HCT116 (cell line): ENCODE results near the gene MAPK7.

Experiments used
- ATF3 ChIP-seq: IDR thresholded peaks from 2 replicates; pipeline ENCODE4 v1.6.1; 2012
- POLR2A ChIP-seq: IDR thresholded peaks from 2 replicates; pipeline ENCODE4 v1.7.0; 2011; ENCODE audit warnings: borderline replicate concordance; ENCODE audit not compliant: insufficient read depth, insufficient read length; ENCODE audit errors: extremely low read depth
- POLR2AphosphoS5 ChIP-seq: IDR thresholded peaks from 2 replicates; pipeline ENCODE4 v1.6.1; 2011; ENCODE audit warnings: mild to moderate bottlenecking, low read depth, low read length, moderate library complexity
- RAD21 ChIP-seq: IDR thresholded peaks from 2 replicates; pipeline ENCODE4 v1.6.1; 2012; ENCODE audit warnings: low read depth, mild to moderate bottlenecking
- SP1 ChIP-seq: IDR thresholded peaks from 2 replicates; pipeline ENCODE4 v1.6.1; 2012; ENCODE audit warnings: low read depth
- TCF7L2 ChIP-seq: IDR thresholded peaks from 2 replicates; pipeline ENCODE4 v1.7.0; 2011; ENCODE audit warnings: borderline replicate concordance, inconsistent platforms; ENCODE audit not compliant: insufficient read depth, insufficient read length; ENCODE audit errors: extremely low read depth
- TF ChIP-seq, protein P1 (sequence below), 3 experiments: fragments of 200-600 bp in 1 of 3; sonication (generic) in 1 of 3; IDR thresholded peaks in 2 of 3; conservative IDR thresholded peaks in 1 of 3; 2 replicates each; pipeline ENCODE4 v1.5.1; 2012 to 2017; ENCODE audit warnings: low read depth in 2 of 3, low read length in 2 of 3, antibody characterized with exemption in 1 of 3, borderline replicate concordance in 1 of 3, control low read depth in 1 of 3, mild to moderate bottlenecking in 1 of 3, mixed read lengths in 1 of 3, mixed run types in 1 of 3, moderate library complexity in 1 of 3; ENCODE audit not compliant: insufficient read depth in 1 of 3

- no peak for TF ChIP-seq SP1
- TF ChIP-seq ATF3, result no peak
- TF ChIP-seq POLR2AphosphoS5, result no peak
- TF ChIP-seq POLR2A, result no peak
- TF ChIP-seq TCF7L2, result no peak
- TF ChIP-seq, protein P1, sequence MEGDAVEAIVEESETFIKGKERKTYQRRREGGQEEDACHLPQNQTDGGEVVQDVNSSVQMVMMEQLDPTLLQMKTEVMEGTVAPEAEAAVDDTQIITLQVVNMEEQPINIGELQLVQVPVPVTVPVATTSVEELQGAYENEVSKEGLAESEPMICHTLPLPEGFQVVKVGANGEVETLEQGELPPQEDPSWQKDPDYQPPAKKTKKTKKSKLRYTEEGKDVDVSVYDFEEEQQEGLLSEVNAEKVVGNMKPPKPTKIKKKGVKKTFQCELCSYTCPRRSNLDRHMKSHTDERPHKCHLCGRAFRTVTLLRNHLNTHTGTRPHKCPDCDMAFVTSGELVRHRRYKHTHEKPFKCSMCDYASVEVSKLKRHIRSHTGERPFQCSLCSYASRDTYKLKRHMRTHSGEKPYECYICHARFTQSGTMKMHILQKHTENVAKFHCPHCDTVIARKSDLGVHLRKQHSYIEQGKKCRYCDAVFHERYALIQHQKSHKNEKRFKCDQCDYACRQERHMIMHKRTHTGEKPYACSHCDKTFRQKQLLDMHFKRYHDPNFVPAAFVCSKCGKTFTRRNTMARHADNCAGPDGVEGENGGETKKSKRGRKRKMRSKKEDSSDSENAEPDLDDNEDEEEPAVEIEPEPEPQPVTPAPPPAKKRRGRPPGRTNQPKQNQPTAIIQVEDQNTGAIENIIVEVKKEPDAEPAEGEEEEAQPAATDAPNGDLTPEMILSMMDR (IDR thresholded peaks at IDR 0.05 in 2 of 3, conservative IDR thresholded peaks at IDR 0.05 in 1 of 3; ENCODE audit: borderline replicate concordance in 1 of 3, insufficient read depth in 1 of 3, low read depth in 2 of 3, low read length in 2 of 3), result no peak
- TF ChIP-seq RAD21, result no peak
These were observed 20.2 kb downstream of the MAPK7 start for GRCh38 chr17:19398301-19399181.
